ENCODE measurements around the gene JMJD6. TPM values are rescaled to one million over a fixed set of nuclear protein-coding genes. Genes with fewer than 3 reads are reported as not detected.

The JMJD6 gene
- total and polyA plus RNA-seq, 12 donors: 23.5 to 105 (median 41.7) TPM

DNA sequence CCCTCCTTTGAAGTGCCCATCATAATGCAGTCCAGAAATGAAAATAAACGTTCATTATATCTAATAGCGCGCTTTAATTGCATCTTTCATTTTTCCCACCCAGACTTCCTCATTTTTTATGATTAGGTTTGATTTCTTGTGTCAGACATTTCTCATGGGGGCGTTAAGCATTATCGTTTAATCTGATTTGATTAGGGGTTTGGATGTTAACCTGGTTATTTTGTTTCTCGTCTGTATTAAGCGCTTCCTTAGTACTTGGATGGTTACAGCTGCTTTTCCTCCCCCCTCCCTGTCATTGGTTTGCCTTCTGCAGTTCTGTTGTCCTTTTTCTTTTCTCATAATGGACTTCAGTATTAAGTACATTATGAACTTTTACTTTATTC is 12.1 kb upstream of the JMJD6 start:
- H3K9me3 ChIP-seq (replicated peaks in 1 of 3): no peaks in the 10 kb centered on the region
- TF ChIP-seq POLR2A (IDR thresholded peaks at IDR 0.05): no peak
- TF ChIP-seq, protein P1, sequence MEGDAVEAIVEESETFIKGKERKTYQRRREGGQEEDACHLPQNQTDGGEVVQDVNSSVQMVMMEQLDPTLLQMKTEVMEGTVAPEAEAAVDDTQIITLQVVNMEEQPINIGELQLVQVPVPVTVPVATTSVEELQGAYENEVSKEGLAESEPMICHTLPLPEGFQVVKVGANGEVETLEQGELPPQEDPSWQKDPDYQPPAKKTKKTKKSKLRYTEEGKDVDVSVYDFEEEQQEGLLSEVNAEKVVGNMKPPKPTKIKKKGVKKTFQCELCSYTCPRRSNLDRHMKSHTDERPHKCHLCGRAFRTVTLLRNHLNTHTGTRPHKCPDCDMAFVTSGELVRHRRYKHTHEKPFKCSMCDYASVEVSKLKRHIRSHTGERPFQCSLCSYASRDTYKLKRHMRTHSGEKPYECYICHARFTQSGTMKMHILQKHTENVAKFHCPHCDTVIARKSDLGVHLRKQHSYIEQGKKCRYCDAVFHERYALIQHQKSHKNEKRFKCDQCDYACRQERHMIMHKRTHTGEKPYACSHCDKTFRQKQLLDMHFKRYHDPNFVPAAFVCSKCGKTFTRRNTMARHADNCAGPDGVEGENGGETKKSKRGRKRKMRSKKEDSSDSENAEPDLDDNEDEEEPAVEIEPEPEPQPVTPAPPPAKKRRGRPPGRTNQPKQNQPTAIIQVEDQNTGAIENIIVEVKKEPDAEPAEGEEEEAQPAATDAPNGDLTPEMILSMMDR (IDR thresholded peaks at IDR 0.05): no peak
- no peak for DNase-seq
- intact Hi-C loops (cut with DNase I): no loop called here
- H3K27ac ChIP-seq: peak overlapping the region; percentile 88 to 100 (median 99)
- H3K4me1 ChIP-seq (replicated peaks in 1 of 2): peaks cover 27 to 59% of the 10 kb centered on the region in 2 donors
- WGBS, 4 donors: 1 to 3% (median 3%) methylated on average over 7 of the region's 7 CpGs
- H3K27me3 ChIP-seq: no peaks in the 10 kb centered on the region
- peaks cover 0 to 41% of the 10 kb centered on the region in 2 donors for H3K36me3 ChIP-seq (replicated peaks in 1 of 2)
- H3K4me3 ChIP-seq: peak overlapping the region in 3 of 4 donors; percentile 66 to 97 (median 83)

DNA sequence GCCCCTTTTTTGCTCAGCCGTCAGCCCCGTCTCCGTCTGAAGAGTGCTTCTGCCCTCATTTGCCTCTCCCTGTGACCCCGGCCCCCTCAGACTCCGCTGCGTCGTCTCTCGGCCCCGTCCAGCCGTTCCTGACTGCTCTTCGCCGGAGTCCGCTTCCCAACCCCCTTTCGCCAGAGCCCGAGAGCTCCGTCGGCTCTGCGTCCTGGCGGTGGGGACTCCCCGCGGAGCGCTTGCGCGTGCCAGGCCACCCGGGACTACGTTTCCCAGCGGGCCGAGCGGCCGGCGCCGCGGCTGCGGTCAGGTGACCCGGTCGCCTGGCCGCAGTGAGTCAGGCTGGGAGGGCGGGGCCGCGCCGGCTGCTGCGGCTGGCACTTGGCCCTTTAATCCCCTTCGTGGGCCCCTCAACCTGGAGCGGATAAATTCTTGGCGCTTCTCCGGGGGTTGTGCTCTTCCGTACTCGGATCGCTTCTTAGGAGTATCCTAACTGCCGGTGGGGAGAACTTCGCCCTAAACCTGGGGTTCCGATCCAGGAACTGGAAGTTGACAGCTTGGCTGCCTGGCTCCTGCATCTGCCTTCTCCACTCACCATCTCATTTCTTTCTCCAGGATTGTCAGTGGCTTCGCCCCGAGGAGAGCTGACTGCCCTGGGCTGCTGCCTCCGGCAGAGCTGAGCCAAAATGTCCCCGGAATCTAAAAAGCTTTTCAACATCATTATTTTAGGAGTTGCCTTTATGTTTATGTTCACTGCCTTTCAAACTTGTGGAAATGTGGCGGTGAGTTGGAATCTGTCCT is 11.5 kb upstream of the JMJD6 start, which contains the start of gene MFSD11:
Gene MFSD11, plus strand, starts transcription at position 444 of the 792 bp plus-strand sequence. Its CDS starts 234 bp downstream, at position 678.
- Histone ChIP-seq H3K9me3 (replicated peaks in 1 of 3) (no peaks in the 10 kb centered on the region), H3K27ac (peak within 1 kb of the TSS; percentile 96 to 100 (median 99)), H3K4me3 (peak within 1 kb of the TSS; percentile 83 to 98 (median 92)), H3K27me3 (no peaks in the 10 kb centered on the region), H3K36me3 (replicated peaks in 1 of 2) (peaks cover 0 to 44% of the 10 kb centered on the region in 2 donors), H3K4me1 (replicated peaks in 1 of 2) (peaks cover 32 to 65% of the 10 kb centered on the region in 2 donors)
- 0 to 1% (median 0%) methylated on average over 25 to 57 of the region's 57 CpGs for WGBS, 4 donors
- TF ChIP-seq, protein P1 (IDR thresholded peaks at IDR 0.05): no peak
- peak; percentile 33 to 65 for TF ChIP-seq POLR2A (IDR thresholded peaks at IDR 0.05)
- intact Hi-C loops (cut with DNase I): no loop called here
- peak; percentile 91 to 94 (median 92) for DNase-seq

DNA sequence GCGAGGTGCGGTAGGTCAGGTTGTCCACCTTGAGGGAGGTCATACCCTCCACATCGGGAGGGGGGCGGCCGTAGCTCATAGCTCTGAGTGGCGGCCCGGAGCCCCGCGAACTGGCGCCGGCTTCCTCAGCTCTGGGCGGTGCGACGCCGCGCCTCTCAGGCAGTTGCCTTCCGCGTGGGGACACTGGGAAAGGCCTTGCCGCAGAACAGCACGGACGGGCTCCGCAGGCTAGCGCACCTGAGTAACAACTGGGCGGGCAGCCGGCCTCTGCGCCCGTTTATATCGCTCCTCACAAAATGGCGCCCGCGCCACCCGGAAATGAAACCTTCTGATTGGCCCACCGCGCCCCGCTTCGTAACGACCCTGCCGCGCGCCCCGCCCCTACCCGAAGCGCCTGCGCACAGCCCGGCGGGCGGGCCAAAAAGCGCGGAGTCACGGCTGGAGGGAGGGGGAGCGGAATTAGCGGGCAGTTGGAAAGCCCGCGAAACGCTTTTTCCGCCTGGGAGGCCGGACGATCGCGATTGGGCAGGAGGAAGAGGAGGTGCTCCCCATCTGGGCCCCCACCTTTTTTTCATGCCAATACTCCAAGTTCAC is 10.8 kb upstream of the JMJD6 start, which contains the start of gene SRSF2:
Gene SRSF2, minus strand, starts transcription at position 250 of the 594 bp plus-strand sequence. Its CDS starts 171 bp downstream, at position 79.
- peak within 1 kb of the TSS; percentile 83 to 98 (median 92) for H3K4me3 ChIP-seq
- peak; percentile 98 to 99 (median 98) for DNase-seq
- H3K27me3 ChIP-seq: no peaks in the 10 kb centered on the region
- peaks cover 32 to 66% of the 10 kb centered on the region in 2 donors for H3K4me1 ChIP-seq (replicated peaks in 1 of 2)
- peaks cover 0 to 44% of the 10 kb centered on the region in 2 donors for H3K36me3 ChIP-seq (replicated peaks in 1 of 2)
- 0 to 1% (median 0%) methylated on average over 3 to 60 of the region's 60 CpGs for WGBS, 4 donors
- intact Hi-C loops (cut with DNase I): no loop called here
- H3K9me3 ChIP-seq (replicated peaks in 1 of 3): no peaks in the 10 kb centered on the region
- peak; percentile 99 to 100 for TF ChIP-seq POLR2A (IDR thresholded peaks at IDR 0.05)
- TF ChIP-seq, protein P1 (IDR thresholded peaks at IDR 0.05): peak in 1 of 6 experiments; percentile 6
- peak within 1 kb of the TSS; percentile 96 to 100 (median 99) for H3K27ac ChIP-seq

All from adrenal gland (tissue), 12 donors.